Adrenal gland (tissue), 12 donors: Measurements from ENCODE around the gene UBL3. TPM values are rescaled to one million over a fixed set of nuclear protein-coding genes. Genes with fewer than 3 reads are reported as not detected.

Experiments
- DNase-seq, 7 donors: peaks; one replicate each; pipeline ENCODE4 v3.0.0-alpha.2; 2019 to 2020
- H3K27ac ChIP-seq, 5 donors: fragments of 200-600 bp; sonication (generic) in 4 of 5; 1 replicate in 3 of 5; 2 replicates in 2 of 5; pipeline versions ENCODE4 v1.5.1 to v1.8.0; 2016 to 2020; ENCODE audit warnings: mild to moderate bottlenecking in 1 of 5
- H3K27me3 ChIP-seq: fragments of 200-600 bp; 2 replicates; pipeline ENCODE4 v1.8.0; 2021
- H3K36me3 ChIP-seq, 2 donors: fragments of 200-600 bp; replicated peaks in 1 of 2; 1 replicate in 1 of 2; 2 replicates in 1 of 2; pipeline versions ENCODE4 v1.5.1 to v1.8.0; 2018 to 2022
- H3K4me1 ChIP-seq, 2 donors: fragments of 200-600 bp; replicated peaks in 1 of 2; 1 replicate in 1 of 2; 2 replicates in 1 of 2; pipeline versions ENCODE4 v1.5.1 to v1.8.0; 2018 to 2021
- H3K4me3 ChIP-seq, 4 donors: fragments of 200-600 bp; sonication (generic) in 3 of 4; one replicate each; pipeline ENCODE4 v1.5.1; 2016 to 2018
- H3K9me3 ChIP-seq, 3 donors: fragments of 200-600 bp; sonication (generic) in 1 of 3; replicated peaks in 1 of 3; 1 replicate in 2 of 3; 2 replicates in 1 of 3; pipeline versions ENCODE4 v1.5.1 to v1.8.0; 2016 to 2021
- POLR2A ChIP-seq, 2 donors: fragments of 450-650 bp; IDR thresholded peaks; one replicate each; pipeline ENCODE4 v1.6.1; 2017; ENCODE audit warnings: antibody characterized with exemption in 2 of 2, mild to moderate bottlenecking in 2 of 2, moderate library complexity in 1 of 2
- WGBS, 4 donors: extraction: QIAGEN DNeasy Blood & Tissue Kit in 2 of 4; methylation state at CpG; one replicate each; pipeline versions ENCODE4 v1.1.5 to v1.1.7; 2013 to 2017; 5-methylcytosine and 5-hydroxymethylcytosine counted together
- intact Hi-C, 2 donors: fragments of 100-400 bp; cut with DNase I; formaldehyde crosslinking; loops; one replicate each; pipeline versions ENCODE4 v1.14.1 to v1.15.0; 2022 to 2023
- polyA plus RNA-seq, 3 donors: library from polyadenylated mRNA; stranded (reverse); fragments of 200-250 nt in 2 of 3; fragments of 350-450 nt in 1 of 3; fragmentation: Illumina TruSeq in 1 of 3; extraction: RNeasy Lipid Tissue Mini Kit (QIAGEN cat#74804) in 1 of 3; gene quantifications; one replicate each; pipeline ENCODE4 v1.2.3, GENCODE V29; 2013 to 2014
- small RNA-seq, 2 donors: library from RNA; depleted of rRNA; stranded (forward); fragments of <200 nt; gene quantifications; one replicate each; pipeline ENCODE3, GENCODE V24; 2016
- total RNA-seq, 9 donors: library from RNA; depleted of rRNA in 4 of 9; stranded (reverse); fragments of >200 nt in 4 of 9; fragments of 120-200 nt in 1 of 9; fragmentation: NEBNext Ultra II Directional in 1 of 9; extraction: Animal tissue kit (Norgen Biotek cat#: 25700) in 1 of 9; gene quantifications; one replicate each; pipeline versions ENCODE4 v1.1.0 to v1.2.4, GENCODE V29; 2013 to 2023
- TF ChIP-seq, protein P1 (sequence below), 6 experiments: fragments of 450-650 bp in 4 of 6; fragments of 200-600 bp in 2 of 6; sonication (generic) in 1 of 6; IDR thresholded peaks; 1 replicate in 5 of 6; 2 replicates in 1 of 6; pipeline versions ENCODE4 v1.5.1 to v1.8.0; 2016 to 2021; ENCODE audit warnings: antibody characterized with exemption in 6 of 6, mild to moderate bottlenecking in 2 of 6, moderate library complexity in 1 of 6
- donor health status: healthy with polysubstance abuse.
- donor health status: Bipolar disorder and iron deficiency.
- donor health status: DM: yes; HTN: yes; CAD: no.
- donor health status: DM: no; HTN: no; CAD: no.
- donor health status: DM: no; HTN: no; CAD: no.
- donor health status: DM: yes; HTN: yes; CAD: no.

Gene UBL3
- total and polyA plus RNA-seq, 12 donors = 7.7 to 41.5 (median 24.3) TPM

DNA sequence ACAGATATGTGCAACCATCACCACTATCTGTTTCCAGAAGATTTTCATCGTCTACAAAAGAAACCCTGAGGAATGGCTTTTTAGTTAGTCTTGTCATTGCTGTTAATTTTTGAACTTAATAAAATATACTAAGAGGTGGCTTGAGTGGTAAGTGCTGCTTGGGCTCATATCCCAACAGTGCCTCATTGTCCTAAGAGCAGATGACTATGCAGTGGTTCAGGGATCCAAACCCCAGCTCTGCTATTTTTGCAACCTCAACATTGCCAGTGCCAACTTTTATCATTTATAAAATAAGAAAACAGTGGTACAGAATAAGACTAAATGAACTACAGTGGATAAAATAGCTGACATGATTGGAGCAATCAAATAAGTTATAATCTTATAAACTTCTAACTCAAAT lies 131.7 kb downstream of the UBL3 start:
- Histone ChIP-seq H3K27ac (no peak overlapping the region), H3K4me3 (no peak overlapping the region), H3K9me3 (no peaks in the 10 kb centered on the region), H3K36me3 (no peaks in the 10 kb centered on the region), H3K4me1 (no peaks in the 10 kb centered on the region), H3K27me3 (no peaks in the 10 kb centered on the region)
- DNase-seq = no peak
- intact Hi-C loops = no loop called here
- TF ChIP-seq, protein P1, sequence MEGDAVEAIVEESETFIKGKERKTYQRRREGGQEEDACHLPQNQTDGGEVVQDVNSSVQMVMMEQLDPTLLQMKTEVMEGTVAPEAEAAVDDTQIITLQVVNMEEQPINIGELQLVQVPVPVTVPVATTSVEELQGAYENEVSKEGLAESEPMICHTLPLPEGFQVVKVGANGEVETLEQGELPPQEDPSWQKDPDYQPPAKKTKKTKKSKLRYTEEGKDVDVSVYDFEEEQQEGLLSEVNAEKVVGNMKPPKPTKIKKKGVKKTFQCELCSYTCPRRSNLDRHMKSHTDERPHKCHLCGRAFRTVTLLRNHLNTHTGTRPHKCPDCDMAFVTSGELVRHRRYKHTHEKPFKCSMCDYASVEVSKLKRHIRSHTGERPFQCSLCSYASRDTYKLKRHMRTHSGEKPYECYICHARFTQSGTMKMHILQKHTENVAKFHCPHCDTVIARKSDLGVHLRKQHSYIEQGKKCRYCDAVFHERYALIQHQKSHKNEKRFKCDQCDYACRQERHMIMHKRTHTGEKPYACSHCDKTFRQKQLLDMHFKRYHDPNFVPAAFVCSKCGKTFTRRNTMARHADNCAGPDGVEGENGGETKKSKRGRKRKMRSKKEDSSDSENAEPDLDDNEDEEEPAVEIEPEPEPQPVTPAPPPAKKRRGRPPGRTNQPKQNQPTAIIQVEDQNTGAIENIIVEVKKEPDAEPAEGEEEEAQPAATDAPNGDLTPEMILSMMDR (IDR thresholded peaks at IDR 0.05) = no peak
- TF ChIP-seq POLR2A (IDR thresholded peaks at IDR 0.05) = no peak
- WGBS, 4 donors = 72 to 85% (median 76%) methylated on average over 1 of the region's 1 CpG

DNA sequence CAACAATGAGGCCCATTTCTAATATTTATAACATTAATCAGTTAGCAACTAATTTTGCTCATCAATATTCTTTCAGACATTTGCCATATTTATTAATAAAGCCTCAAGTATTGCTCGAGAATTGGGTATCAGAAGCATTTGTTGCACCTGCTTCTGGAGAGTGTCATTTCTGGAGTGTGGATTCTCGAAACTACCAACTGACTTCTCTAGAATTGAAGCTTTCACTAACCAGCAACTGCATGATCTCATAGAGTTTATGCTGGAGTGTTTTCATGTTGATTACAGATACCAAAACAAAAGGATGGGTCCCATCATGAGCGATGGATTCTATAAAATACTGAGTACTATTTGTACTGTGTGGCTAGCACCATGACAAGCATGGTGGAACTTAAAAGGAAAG lies 133.9 kb downstream of the UBL3 start:
- no peaks in the 10 kb centered on the region for H3K36me3 ChIP-seq
- H3K9me3 ChIP-seq = no peaks in the 10 kb centered on the region
- H3K4me1 ChIP-seq = no peaks in the 10 kb centered on the region
- 75 to 85% (median 82%) methylated on average over 3 of the region's 3 CpGs for WGBS, 4 donors
- H3K27me3 ChIP-seq = no peaks in the 10 kb centered on the region
- TF ChIP-seq POLR2A (IDR thresholded peaks at IDR 0.05) = no peak
- TF ChIP-seq, protein P1 (IDR thresholded peaks at IDR 0.05) = no peak
- intact Hi-C loops = no loop called here
- no peak overlapping the region for H3K4me3 ChIP-seq
- DNase-seq = no peak
- no peak overlapping the region for H3K27ac ChIP-seq

Small RNA genes within 50 kb of the gene (small RNA-seq; reads per million reads assigned to genes)
- gene RF00017 = 0 reads per million in 2 donors
- gene TIMM8BP1 = 0 reads per million in 2 donors
